ENCODE measurements around the gene TRABD. TPM values are rescaled to one million over a fixed set of nuclear protein-coding genes. Genes with fewer than 3 reads are reported as not detected.

Gene TRABD
- total RNA-seq, 1 donor from 2014 or later, result 21.0 TPM

- no peak overlapping the region for H3K27ac ChIP-seq (replicated peaks)
- H3K9me3 ChIP-seq (replicated peaks), result no peaks in the 10 kb centered on the region
- H3K27me3 ChIP-seq (ENCODE audit: low read depth), result no peaks in the 10 kb centered on the region
- no peak for TF ChIP-seq CTCF (IDR thresholded peaks at IDR 0.05; ENCODE audit: borderline replicate concordance)
- intact Hi-C loops (cut with micrococcal nuclease), result no loop called here
- peaks cover 32% of the 10 kb centered on the region for H3K36me3 ChIP-seq
- H3K4me1 ChIP-seq, result peaks cover 36% of the 10 kb centered on the region
- DNase-seq, result no peak
- H3K4me3 ChIP-seq, result no peak overlapping the region
Measured at GRCh38 chr22:50192436-50193204, 6.9 kb downstream of the TRABD start.

- Histone ChIP-seq H3K27me3 (ENCODE audit: low read depth) (no peaks in the 10 kb centered on the region), H3K9me3 (replicated peaks) (no peaks in the 10 kb centered on the region), H3K4me1 (peaks cover 31% of the 10 kb centered on the region), H3K27ac (replicated peaks) (no peak overlapping the region), H3K36me3 (peaks cover 41% of the 10 kb centered on the region), H3K4me3 (no peak overlapping the region)
- intact Hi-C loops (cut with micrococcal nuclease), result no loop called here
- DNase-seq, result no peak
- TF ChIP-seq CTCF (IDR thresholded peaks at IDR 0.05; ENCODE audit: borderline replicate concordance), result no peak
Measured at GRCh38 chr22:50193621-50194020, 7.9 kb downstream of the TRABD start.

GRCh38 chr22:50194037-50194805, 8.5 kb downstream of the TRABD start:
- no peak for TF ChIP-seq CTCF (IDR thresholded peaks at IDR 0.05; ENCODE audit: borderline replicate concordance)
- Histone ChIP-seq H3K36me3 (peaks cover 41% of the 10 kb centered on the region), H3K27ac (replicated peaks) (no peak overlapping the region), H3K27me3 (ENCODE audit: low read depth) (no peaks in the 10 kb centered on the region), H3K4me3 (no peak overlapping the region), H3K4me1 (peaks cover 28% of the 10 kb centered on the region), H3K9me3 (replicated peaks) (no peaks in the 10 kb centered on the region)
- intact Hi-C loops (cut with micrococcal nuclease), result no loop called here
- DNase-seq, result no peak

- no peak for DNase-seq
- intact Hi-C loops (cut with micrococcal nuclease), result no loop called here
- TF ChIP-seq CTCF (IDR thresholded peaks at IDR 0.05; ENCODE audit: borderline replicate concordance), result no peak
- Histone ChIP-seq H3K9me3 (replicated peaks) (no peaks in the 10 kb centered on the region), H3K4me3 (no peak overlapping the region), H3K36me3 (peaks cover 41% of the 10 kb centered on the region), H3K4me1 (peaks cover 22% of the 10 kb centered on the region), H3K27me3 (ENCODE audit: low read depth) (no peaks in the 10 kb centered on the region), H3K27ac (replicated peaks) (no peak overlapping the region)
Measured at GRCh38 chr22:50196256-50196655, 10.5 kb downstream of the TRABD start.

- Histone ChIP-seq H3K27ac (replicated peaks) (no peak overlapping the region), H3K36me3 (peaks cover 41% of the 10 kb centered on the region), H3K4me1 (peaks cover 27% of the 10 kb centered on the region), H3K9me3 (replicated peaks) (no peaks in the 10 kb centered on the region), H3K27me3 (ENCODE audit: low read depth) (no peaks in the 10 kb centered on the region), H3K4me3 (no peak overlapping the region)
- intact Hi-C loops (cut with micrococcal nuclease), result no loop called here
- TF ChIP-seq CTCF (IDR thresholded peaks at IDR 0.05; ENCODE audit: borderline replicate concordance), result no peak
- no peak for DNase-seq
Measured at GRCh38 chr22:50197000-50197800, 11.5 kb downstream of the TRABD start.
